SJSA1 (cell line): ENCODE measurements around the gene NXF1. TPM values are rescaled to one million over a fixed set of nuclear protein-coding genes. Genes with fewer than 3 reads are reported as not detected.

Experiments used
- DNase-seq, 2 experiments: peaks; one replicate each; pipeline ENCODE4 v3.0.0-alpha.2; 2015 to 2020; ENCODE audit warnings: low spot score in 2 of 2, low read depth in 1 of 2
- H3K27ac ChIP-seq: fragments of 250-450 bp; sonication (Bioruptor Pico); 2 replicates; pipeline ENCODE4 v1.5.1; 2020; ENCODE audit warnings: mild to moderate bottlenecking, moderate library complexity
- H3K27me3 ChIP-seq: fragments of 250-450 bp; sonication (Bioruptor Pico); replicated peaks from 2 replicates; pipeline ENCODE4 v1.5.1; 2020; ENCODE audit warnings: mild to moderate bottlenecking, moderate library complexity
- H3K36me3 ChIP-seq: fragments of 250-450 bp; sonication (Bioruptor Pico); 2 replicates; pipeline ENCODE4 v1.5.1; 2020; ENCODE audit warnings: mild to moderate bottlenecking
- H3K4me1 ChIP-seq: fragments of 250-450 bp; sonication (Bioruptor Pico); replicated peaks from 2 replicates; pipeline ENCODE4 v1.6.1; 2021; ENCODE audit warnings: mild to moderate bottlenecking
- H3K4me3 ChIP-seq: fragments of 250-450 bp; sonication (Bioruptor Pico); 2 replicates; pipeline ENCODE4 v1.5.1; 2020; ENCODE audit warnings: mild to moderate bottlenecking
- H3K9me3 ChIP-seq: fragments of 250-450 bp; sonication (Bioruptor Pico); replicated peaks from 2 replicates; pipeline ENCODE4 v1.5.1; 2020; ENCODE audit warnings: mild to moderate bottlenecking
- total RNA-seq: library from RNA; depleted of rRNA; stranded (reverse); fragments of >200 nt; shearing (Covaris generic); gene quantifications from 2 replicates; pipeline ENCODE4 v1.2.3, GENCODE V29; 2014

Gene NXF1
- total RNA-seq, 1 experiment from 2014 or later, result 33.8 TPM

DNA sequence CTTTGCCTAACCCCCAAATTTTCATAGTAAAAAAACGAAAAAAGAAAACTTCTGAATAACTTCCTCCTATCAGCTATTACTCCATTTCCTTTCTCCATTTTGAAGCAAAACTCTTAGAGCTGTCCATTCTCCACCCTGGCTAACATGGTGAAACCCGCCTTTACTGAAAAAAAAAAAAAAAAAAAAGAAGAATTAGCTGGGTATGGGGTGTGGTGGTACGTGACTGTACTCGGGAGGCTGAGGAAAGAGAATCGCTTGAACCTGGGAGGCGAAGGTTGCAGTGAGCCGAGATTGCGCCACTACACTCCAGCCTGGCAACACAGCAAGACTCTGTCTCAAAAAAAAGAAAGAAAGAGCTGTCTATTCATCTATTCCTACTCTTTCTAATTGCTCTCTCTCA, 11.3 kb upstream of the NXF1 start:
- Histone ChIP-seq H3K27ac (no peak overlapping the region), H3K36me3 (peaks cover 68% of the 10 kb centered on the region), H3K4me1 (no peaks in the 10 kb centered on the region), H3K27me3 (no peaks in the 10 kb centered on the region), H3K9me3 (no peaks in the 10 kb centered on the region), H3K4me3 (no peak overlapping the region)
- no peak for DNase-seq

GRCh38 chr11:62811659-62812058, 6.4 kb upstream of the NXF1 start:
- H3K4me3 ChIP-seq, result no peak overlapping the region
- H3K27ac ChIP-seq, result no peak overlapping the region
- H3K4me1 ChIP-seq, result no peaks in the 10 kb centered on the region
- H3K36me3 ChIP-seq, result peaks cover 37% of the 10 kb centered on the region
- H3K27me3 ChIP-seq, result no peaks in the 10 kb centered on the region
- no peaks in the 10 kb centered on the region for H3K9me3 ChIP-seq
- DNase-seq, result no peak

- Histone ChIP-seq H3K27me3 (no peaks in the 10 kb centered on the region), H3K36me3 (peaks cover 30% of the 10 kb centered on the region), H3K4me1 (0 out of 2 replicates have a peak, but pooled peaks cover under 1% of the 10 kb centered on the region), H3K27ac (no peak overlapping the region), H3K4me3 (no peak overlapping the region), H3K9me3 (no peaks in the 10 kb centered on the region)
- no peak for DNase-seq
Observed at GRCh38 chr11:62810748-62811147, 5.5 kb upstream of the NXF1 start.

DNA sequence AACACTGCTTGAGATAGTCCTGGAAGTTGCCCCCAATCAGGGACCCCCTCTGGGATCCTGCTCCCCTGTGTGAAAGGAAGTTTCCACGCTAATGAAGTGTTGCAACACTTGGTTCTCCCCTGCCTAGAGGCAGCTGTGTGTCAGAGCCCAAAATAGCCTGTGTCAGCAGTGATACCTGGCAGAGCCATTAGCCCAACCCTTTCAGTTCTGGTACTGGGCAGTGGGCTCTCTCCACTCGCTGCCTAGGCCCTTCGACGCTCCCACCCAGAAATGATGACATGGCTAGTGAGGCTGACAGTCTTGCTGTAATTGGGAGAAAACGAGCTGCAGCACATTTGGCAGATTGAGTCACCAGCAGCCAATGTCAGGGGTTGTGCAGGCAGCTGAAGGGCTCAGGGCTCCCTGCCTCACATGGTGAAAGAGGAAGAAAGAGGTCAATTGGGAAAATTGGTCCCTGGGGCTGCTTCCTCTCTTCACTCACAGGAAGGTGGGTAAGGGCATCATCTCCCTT, 1.4 kb upstream of the NXF1 start:
- H3K4me3 ChIP-seq, result no peak overlapping the region
- H3K4me1 ChIP-seq, result peaks cover 12% of the 10 kb centered on the region
- no peaks in the 10 kb centered on the region for H3K27me3 ChIP-seq
- DNase-seq, result no peak
- no peaks in the 10 kb centered on the region for H3K9me3 ChIP-seq
- H3K36me3 ChIP-seq, result peaks cover 35% of the 10 kb centered on the region
- H3K27ac ChIP-seq, result no peak overlapping the region

DNA sequence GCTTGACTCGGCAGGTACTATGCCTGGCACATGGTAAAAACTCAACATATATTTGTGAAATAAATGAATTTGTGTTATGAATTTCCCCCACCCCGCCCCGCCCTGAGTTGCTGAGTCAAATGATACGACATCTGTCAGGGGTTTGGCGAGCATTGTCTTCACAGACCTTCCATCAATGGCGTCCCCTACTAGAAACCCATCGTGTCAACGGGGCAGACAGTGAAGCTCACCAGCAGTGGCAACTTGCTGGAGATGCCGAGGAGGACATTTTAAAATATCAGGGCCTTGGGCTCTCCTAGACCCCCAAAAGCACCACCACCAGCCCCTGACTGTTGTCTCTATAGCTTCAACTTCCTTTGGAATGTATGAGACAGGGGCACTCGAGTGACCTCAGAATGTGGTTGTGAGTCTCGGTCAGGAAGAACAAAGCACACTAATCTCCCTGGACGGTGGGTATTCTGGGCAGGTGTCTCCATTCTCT, 761 bp upstream of the NXF1 start:
- no peak overlapping the region for H3K27ac ChIP-seq
- peaks cover 42% of the 10 kb centered on the region for H3K36me3 ChIP-seq
- H3K27me3 ChIP-seq, result no peaks in the 10 kb centered on the region
- peak overlapping the region; percentile 77 for H3K4me3 ChIP-seq
- H3K9me3 ChIP-seq, result no peaks in the 10 kb centered on the region
- no peak for DNase-seq
- H3K4me1 ChIP-seq, result peaks cover 12% of the 10 kb centered on the region

DNA sequence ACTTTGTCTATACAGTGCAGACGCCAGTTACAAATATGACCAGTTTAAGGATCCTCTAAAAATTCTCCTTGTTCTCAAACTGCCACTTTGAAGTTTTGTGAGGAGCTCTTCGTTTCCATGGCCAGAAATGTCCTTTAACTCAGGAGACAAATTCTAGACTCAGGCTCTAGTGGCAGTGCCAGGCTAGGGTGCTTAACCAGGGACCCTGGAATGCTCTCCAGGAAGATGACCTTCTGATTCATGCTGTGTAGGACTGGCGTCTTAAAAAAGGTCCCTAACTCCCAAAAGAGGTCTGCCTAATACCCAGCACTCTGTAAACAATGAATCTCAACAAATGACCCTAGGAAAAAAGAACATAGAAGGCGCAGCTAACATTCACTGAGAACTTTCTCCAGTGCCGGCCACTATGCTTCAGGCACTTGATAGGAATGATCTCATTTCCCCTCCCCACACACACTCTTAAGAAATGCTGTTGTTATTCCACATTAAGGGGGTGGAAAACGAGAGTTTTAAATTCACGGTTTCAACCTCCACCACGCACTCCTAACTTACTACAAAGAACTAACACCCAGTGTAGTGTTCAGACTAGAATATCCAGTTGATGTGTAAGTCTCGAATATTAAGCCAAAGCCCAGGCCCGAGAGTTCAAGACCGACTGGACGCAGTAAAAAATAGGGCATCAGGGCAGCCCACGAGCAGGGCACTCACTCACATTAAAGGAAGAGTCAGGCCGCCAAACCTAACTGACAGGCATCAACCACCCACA, 747 bp downstream of the NXF1 start:
- Histone ChIP-seq H3K9me3 (no peaks in the 10 kb centered on the region), H3K4me1 (peaks cover 12% of the 10 kb centered on the region)
- peak in 1 of 2 experiments; percentile 71 for DNase-seq

DNA sequence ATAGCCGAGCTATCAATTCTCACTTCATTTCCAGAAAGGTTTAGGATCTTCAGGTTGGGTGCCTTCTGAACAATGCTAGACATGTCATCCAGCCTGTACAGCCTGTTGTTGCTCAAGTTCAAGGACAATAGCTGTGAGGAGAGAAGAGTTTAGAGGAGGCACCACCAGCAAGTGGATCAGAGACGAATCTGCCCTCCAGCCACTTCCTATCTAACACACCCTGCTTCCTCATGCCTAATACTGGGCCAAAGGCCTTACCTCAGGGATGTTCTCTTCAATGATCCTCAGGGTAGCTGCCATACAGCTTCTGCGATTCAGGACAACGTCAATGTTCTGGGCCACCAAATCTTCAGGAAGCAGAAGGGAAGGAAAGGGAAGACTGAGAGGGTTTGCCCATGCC, 4.2 kb downstream of the NXF1 start:
- Histone ChIP-seq H3K27ac (no peak overlapping the region), H3K36me3 (peaks cover 86% of the 10 kb centered on the region), H3K4me1 (peaks cover 12% of the 10 kb centered on the region), H3K9me3 (no peaks in the 10 kb centered on the region), H3K4me3 (no peak overlapping the region), H3K27me3 (no peaks in the 10 kb centered on the region)
- no peak for DNase-seq

More for the DNA sequence above, 747 bp downstream of the NXF1 start:
- Histone ChIP-seq H3K36me3 (peaks cover 57% of the 10 kb centered on the region), H3K27me3 (no peaks in the 10 kb centered on the region), H3K27ac (peak overlapping the region; percentile 61), H3K4me3 (peak overlapping the region; percentile 77)

DNA sequence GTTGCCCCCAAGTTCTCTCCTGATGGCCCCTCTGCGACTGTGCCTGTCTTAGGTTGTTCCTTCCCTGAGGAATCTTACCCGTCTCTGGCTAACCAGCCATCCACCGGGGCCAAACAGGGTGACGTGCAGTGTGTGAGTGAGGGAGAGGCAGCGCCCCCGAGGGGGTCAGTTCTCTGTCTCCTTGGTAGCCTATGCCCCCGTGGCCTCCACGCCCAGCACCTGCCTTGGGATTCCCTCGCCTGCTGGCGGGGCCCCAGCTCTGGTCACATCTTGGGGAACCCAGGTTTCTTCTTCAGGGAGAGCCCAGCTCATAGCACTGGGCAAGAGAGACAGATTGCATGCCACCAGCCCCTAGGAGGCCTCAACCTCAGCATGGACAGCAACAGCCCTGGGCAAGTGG, 5.8 kb downstream of the NXF1 start:
- Histone ChIP-seq H3K27me3 (no peaks in the 10 kb centered on the region), H3K9me3 (no peaks in the 10 kb centered on the region), H3K4me1 (peaks cover 9% of the 10 kb centered on the region), H3K4me3 (no peak overlapping the region), H3K36me3 (peaks cover 98% of the 10 kb centered on the region), H3K27ac (no peak overlapping the region)
- no peak for DNase-seq

GRCh38 chr11:62796281-62796680, 9.0 kb downstream of the NXF1 start:
- Histone ChIP-seq H3K27me3 (no peaks in the 10 kb centered on the region), H3K9me3 (no peaks in the 10 kb centered on the region), H3K27ac (no peak overlapping the region), H3K4me1 (peaks cover 6% of the 10 kb centered on the region), H3K4me3 (no peak overlapping the region), H3K36me3 (peaks cover 98% of the 10 kb centered on the region)
- DNase-seq, result no peak

DNA sequence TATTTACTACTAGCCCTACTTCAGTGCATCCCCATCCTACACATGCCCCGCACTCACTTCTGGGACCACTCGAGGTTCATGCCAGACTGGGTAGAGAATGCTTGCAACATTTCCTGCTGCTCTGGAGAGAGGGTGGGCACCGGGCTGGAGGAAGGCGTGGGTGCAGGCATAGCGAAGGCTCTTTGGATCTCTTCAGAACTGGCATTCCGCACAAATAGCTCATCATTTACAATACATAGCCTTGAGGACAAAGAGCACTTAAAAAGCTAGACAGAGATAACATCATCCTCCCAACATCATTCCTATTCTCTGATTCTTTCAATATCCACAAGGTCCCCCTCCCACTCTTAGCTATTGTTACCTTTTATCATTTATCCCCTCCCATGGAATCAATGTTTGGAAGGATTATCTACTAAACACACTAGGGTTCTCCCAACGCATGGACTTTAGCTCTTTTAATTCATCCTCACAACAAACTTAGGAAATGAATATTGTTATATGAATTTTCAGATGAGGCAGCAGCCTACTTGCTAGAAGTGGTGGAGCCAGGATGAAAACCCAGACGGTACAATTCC, 11.0 kb downstream of the NXF1 start:
- Histone ChIP-seq H3K4me1 (peaks cover 10% of the 10 kb centered on the region), H3K4me3 (no peak overlapping the region), H3K27ac (no peak overlapping the region), H3K27me3 (no peaks in the 10 kb centered on the region), H3K9me3 (no peaks in the 10 kb centered on the region), H3K36me3 (peaks cover 95% of the 10 kb centered on the region)
- no peak for DNase-seq

GRCh38 chr11:62792202-62792575, 13.1 kb downstream of the NXF1 start:
- DNase-seq, result no peak
- H3K27ac ChIP-seq, result no peak overlapping the region
- peak overlapping the region; percentile 84 for H3K4me3 ChIP-seq
- no peaks in the 10 kb centered on the region for H3K9me3 ChIP-seq
- H3K36me3 ChIP-seq, result peaks cover 95% of the 10 kb centered on the region
- H3K4me1 ChIP-seq, result peaks cover 18% of the 10 kb centered on the region
- H3K27me3 ChIP-seq, result no peaks in the 10 kb centered on the region

GRCh38 chr11:62791501-62792201, 13.6 kb downstream of the NXF1 start, which contains the start of gene TMEM223:
Gene TMEM223 (minus strand): TSS chr11:62792006. CDS start chr11:62791994, 12 bp downstream.
- no peaks in the 10 kb centered on the region for H3K27me3 ChIP-seq
- peaks cover 21% of the 10 kb centered on the region for H3K4me1 ChIP-seq
- DNase-seq, result peak; percentile 90 to 93
- H3K36me3 ChIP-seq, result peaks cover 95% of the 10 kb centered on the region
- H3K27ac ChIP-seq, result peak within 1 kb of the TSS; percentile 56
- H3K4me3 ChIP-seq, result peak within 1 kb of the TSS; percentile 84
- 0 out of 2 replicates have a peak, but pooled peaks cover 1% of the 10 kb centered on the region for H3K9me3 ChIP-seq

DNA sequence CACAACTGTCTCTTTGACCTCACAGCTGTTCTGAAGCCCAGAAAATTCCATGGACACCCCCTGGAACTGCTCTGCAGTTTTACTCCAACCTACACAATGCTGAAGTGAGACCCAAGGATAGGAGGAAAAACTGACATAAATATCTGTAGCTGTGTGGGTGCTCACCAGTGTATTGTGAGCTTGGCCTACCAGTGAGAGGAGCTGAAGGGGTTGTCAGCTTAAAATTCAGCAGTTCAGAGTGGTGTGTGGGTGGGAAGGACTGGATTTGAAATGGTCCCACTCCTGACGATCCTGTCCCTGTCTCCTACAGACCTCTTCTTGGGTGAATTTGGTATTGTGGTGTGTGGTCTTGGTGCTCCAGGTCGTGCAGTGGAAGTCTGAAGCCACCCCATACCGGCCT, 15.7 kb downstream of the NXF1 start:
- no peak overlapping the region for H3K27ac ChIP-seq
- peaks cover 89% of the 10 kb centered on the region for H3K36me3 ChIP-seq
- H3K9me3 ChIP-seq, result 0 out of 2 replicates have a peak, but pooled peaks cover 2% of the 10 kb centered on the region
- no peaks in the 10 kb centered on the region for H3K27me3 ChIP-seq
- H3K4me1 ChIP-seq, result peaks cover 31% of the 10 kb centered on the region
- H3K4me3 ChIP-seq, result no peak overlapping the region
- DNase-seq, result no peak
